GM23248 (cell line): ENCODE measurements around the gene TM4SF20. TPM values are rescaled to one million over a fixed set of nuclear protein-coding genes. Genes with fewer than 3 reads are reported as not detected.

Experiments
- DNase-seq: peaks from one replicate; pipeline ENCODE4 v3.0.0-alpha.2; 2015
- H2AFZ ChIP-seq: fragments of 200-600 bp; sonication (generic); 2 replicates; pipeline ENCODE4 v1.6.1; 2016; ENCODE audit warnings: antibody characterized with exemption
- H3F3A ChIP-seq: fragments of 200-600 bp; sonication (generic); 2 replicates; pipeline ENCODE4 v1.6.1; 2016; ENCODE audit warnings: mild to moderate bottlenecking, antibody characterized with exemption, mixed run types; ENCODE audit not compliant: insufficient read depth
- H3K27ac ChIP-seq: fragments of 200-600 bp; sonication (generic); 2 replicates; pipeline ENCODE4 v1.5.1; 2016; ENCODE audit warnings: mild to moderate bottlenecking
- H3K27me3 ChIP-seq: fragments of 200-600 bp; sonication (generic); replicated peaks from 2 replicates; pipeline ENCODE4 v1.6.1; 2016; ENCODE audit warnings: mild to moderate bottlenecking; ENCODE audit not compliant: insufficient read depth
- H3K36me3 ChIP-seq: fragments of 200-600 bp; sonication (generic); 2 replicates; pipeline ENCODE4 v1.6.1; 2016; ENCODE audit warnings: low read depth, mild to moderate bottlenecking
- H3K4me1 ChIP-seq: fragments of 200-600 bp; sonication (generic); 2 replicates; pipeline ENCODE4 v1.6.1; 2016; ENCODE audit warnings: mild to moderate bottlenecking; ENCODE audit not compliant: insufficient read depth
- H3K4me2 ChIP-seq: fragments of 200-600 bp; sonication (generic); one replicate; pipeline ENCODE4 v1.6.1; 2016; ENCODE audit warnings: mild to moderate bottlenecking; ENCODE audit not compliant: unreplicated experiment
- H3K4me3 ChIP-seq: fragments of 200-600 bp; sonication (generic); 2 replicates; pipeline ENCODE4 v1.5.1; 2016; ENCODE audit warnings: mild to moderate bottlenecking
- H3K79me2 ChIP-seq: fragments of 200-600 bp; sonication (generic); 2 replicates; pipeline ENCODE4 v1.6.1; 2016; ENCODE audit warnings: mild to moderate bottlenecking; ENCODE audit not compliant: insufficient read depth
- H3K9ac ChIP-seq: fragments of 200-600 bp; sonication (generic); 2 replicates; pipeline ENCODE4 v1.6.1; 2016; ENCODE audit warnings: mild to moderate bottlenecking
- H3K9me2 ChIP-seq: fragments of 200-600 bp; sonication (generic); 2 replicates; pipeline ENCODE4 v1.6.1; 2016; ENCODE audit warnings: mixed run types, mild to moderate bottlenecking, moderate library complexity; ENCODE audit not compliant: insufficient read depth
- H3K9me3 ChIP-seq: fragments of 200-600 bp; sonication (generic); one replicate; pipeline ENCODE4 v1.6.1; 2017; ENCODE audit warnings: low read depth
- H4K20me1 ChIP-seq: fragments of 200-600 bp; sonication (generic); 2 replicates; pipeline ENCODE4 v1.6.0; 2016; ENCODE audit not compliant: insufficient read depth
- EZH2 ChIP-seq: fragments of 200-600 bp; sonication (generic); IDR thresholded peaks from 2 replicates; pipeline ENCODE4 v1.6.1; 2018; ENCODE audit warnings: antibody characterized with exemption, mild to moderate bottlenecking; ENCODE audit not compliant: insufficient read depth, poor library complexity, severe bottlenecking
- EZH2phosphoT487 ChIP-seq: fragments of 200-600 bp; sonication (generic); IDR thresholded peaks from 2 replicates; pipeline ENCODE4 v1.6.1; 2018; ENCODE audit warnings: antibody characterized with exemption, moderate library complexity, mild to moderate bottlenecking, low read depth; ENCODE audit not compliant: insufficient read depth
- WGBS, 2 experiments: methylation state at CpG; one replicate each; pipeline ENCODE4 v1.1.6; 2015 to 2017; ENCODE audit warnings: low lambda C conversion rate in 2 of 2, low coverage in 1 of 2; ENCODE audit errors: missing lambda C conversion rate in 2 of 2; 5-methylcytosine and 5-hydroxymethylcytosine counted together
- in situ Hi-C: fragments of 300-500 bp; cut with MboI; formaldehyde crosslinking; loops from 2 replicates; pipeline ENCODE4 v1.15.0; 2020
- polyA plus RNA-seq: library from polyadenylated mRNA; unstranded; fragments of >200 nt; fragmentation: Nextera tagmentation; extraction: Ambion mirVana; gene quantifications from 2 replicates; pipeline ENCODE4 v1.2.1, GENCODE V29; 2016
- total RNA-seq: library from RNA; depleted of rRNA; stranded (reverse); fragments of >200 nt; shearing (Covaris generic); gene quantifications from 2 replicates; pipeline ENCODE4 v1.2.3, GENCODE V29; 2014

The TM4SF20 gene
- total and polyA plus RNA-seq, 2 experiments from 2014 or later: 16.8 to 18.7 TPM

GRCh38 chr2:227347117-227347516 is 32.0 kb downstream of the TM4SF20 start:
- no peak overlapping the region for H3K27ac ChIP-seq
- H3K9me2 ChIP-seq: no peaks in the 10 kb centered on the region
- peaks cover 22% of the 10 kb centered on the region; the same call in 1 of the 2 replicates for H3F3A ChIP-seq
- TF ChIP-seq EZH2 (no peak), EZH2phosphoT487 (no peak)
- no peak overlapping the region for H2AFZ ChIP-seq
- peaks cover 93% of the 10 kb centered on the region for H3K36me3 ChIP-seq
- no peak overlapping the region for H3K4me3 ChIP-seq
- no peaks in the 10 kb centered on the region for H3K4me1 ChIP-seq
- DNase-seq: no peak
- H3K27me3 ChIP-seq: no peaks in the 10 kb centered on the region
- in situ Hi-C loops: no loop called here
- H3K9ac ChIP-seq: no peak overlapping the region
- H4K20me1 ChIP-seq: no peaks in the 10 kb centered on the region
- H3K9me3 ChIP-seq: no peaks in the 10 kb centered on the region
- peaks cover 22% of the 10 kb centered on the region; the same call in 1 of the 2 replicates for H3K79me2 ChIP-seq
- 80 to 85% methylated on average over 7 of the region's 7 CpGs for WGBS, 2 experiments
- no peak overlapping the region for H3K4me2 ChIP-seq

GRCh38 chr2:227344231-227344630 is 34.9 kb downstream of the TM4SF20 start:
- H3K4me2 ChIP-seq: no peak overlapping the region
- no peaks in the 10 kb centered on the region for H3K9me2 ChIP-seq
- H3K36me3 ChIP-seq: peaks cover 92% of the 10 kb centered on the region
- H3F3A ChIP-seq: peaks cover 29% of the 10 kb centered on the region; the same call in 1 of the 2 replicates
- DNase-seq: no peak
- WGBS, 2 experiments: 99 to 100% methylated on average over 2 of the region's 2 CpGs
- TF ChIP-seq EZH2 (no peak), EZH2phosphoT487 (no peak)
- no peak overlapping the region for H2AFZ ChIP-seq
- no peaks in the 10 kb centered on the region for H4K20me1 ChIP-seq
- peaks cover 30% of the 10 kb centered on the region for H3K79me2 ChIP-seq
- H3K27me3 ChIP-seq: no peaks in the 10 kb centered on the region
- in situ Hi-C loops: no loop called here
- H3K27ac ChIP-seq: no peak overlapping the region
- H3K9ac ChIP-seq: no peak overlapping the region
- no peak overlapping the region for H3K4me3 ChIP-seq
- no peaks in the 10 kb centered on the region for H3K4me1 ChIP-seq
- no peaks in the 10 kb centered on the region for H3K9me3 ChIP-seq

- Histone ChIP-seq H3K27me3 (no peaks in the 10 kb centered on the region), H2AFZ (no peak overlapping the region), H4K20me1 (no peaks in the 10 kb centered on the region), H3K4me3 (no peak overlapping the region), H3K27ac (no peak overlapping the region), H3K9me2 (no peaks in the 10 kb centered on the region), H3K4me1 (no peaks in the 10 kb centered on the region), H3F3A (peaks cover 29% of the 10 kb centered on the region; the same call in 1 of the 2 replicates), H3K79me2 (peaks cover 54% of the 10 kb centered on the region), H3K9me3 (no peaks in the 10 kb centered on the region), H3K4me2 (no peak overlapping the region), H3K9ac (no peak overlapping the region), H3K36me3 (peaks cover 82% of the 10 kb centered on the region)
- TF ChIP-seq EZH2phosphoT487: no peak
- no peak for TF ChIP-seq EZH2
- in situ Hi-C loops: no loop called here
- DNase-seq: no peak
- WGBS, 2 experiments: 78% methylated on average over 2 of the region's 2 CpGs
Measured at GRCh38 chr2:227341553-227341952, 37.6 kb downstream of the TM4SF20 start.

GRCh38 chr2:227340106-227340505 is 39.0 kb downstream of the TM4SF20 start:
- Histone ChIP-seq H3K4me2 (no peak overlapping the region), H3K79me2 (peaks cover 57% of the 10 kb centered on the region), H3K27ac (no peak overlapping the region), H3K9me2 (no peaks in the 10 kb centered on the region), H2AFZ (no peak overlapping the region), H3F3A (peaks cover 22% of the 10 kb centered on the region; the same call in 1 of the 2 replicates), H3K27me3 (no peaks in the 10 kb centered on the region), H4K20me1 (no peaks in the 10 kb centered on the region), H3K36me3 (peaks cover 84% of the 10 kb centered on the region), H3K4me3 (no peak overlapping the region), H3K9ac (no peak overlapping the region), H3K9me3 (no peaks in the 10 kb centered on the region), H3K4me1 (no peaks in the 10 kb centered on the region)
- TF ChIP-seq EZH2phosphoT487: no peak
- no peak for DNase-seq
- in situ Hi-C loops: no loop called here
- 80 to 81% methylated on average over 6 of the region's 6 CpGs for WGBS, 2 experiments

- no peak for DNase-seq
- TF ChIP-seq EZH2phosphoT487: no peak
- no peak for TF ChIP-seq EZH2
- peaks cover 83% of the 10 kb centered on the region for H3K36me3 ChIP-seq
Measured at GRCh38 chr2:227339098-227339599, 40.0 kb downstream of the TM4SF20 start.

More at GRCh38 chr2:227339098-227339599, 40.0 kb downstream of the TM4SF20 start:
- in situ Hi-C loops: no loop called here
- Histone ChIP-seq H3F3A (peaks cover 22% of the 10 kb centered on the region; the same call in 1 of the 2 replicates), H3K4me1 (no peaks in the 10 kb centered on the region), H3K9me3 (no peaks in the 10 kb centered on the region), H3K9me2 (no peaks in the 10 kb centered on the region), H3K27ac (no peak overlapping the region), H2AFZ (no peak overlapping the region), H3K79me2 (peaks cover 66% of the 10 kb centered on the region), H3K9ac (no peak overlapping the region), H3K4me2 (no peak overlapping the region), H3K4me3 (no peak overlapping the region), H4K20me1 (no peaks in the 10 kb centered on the region), H3K27me3 (no peaks in the 10 kb centered on the region)
- WGBS, 2 experiments: 98 to 100% methylated on average over 2 of the region's 2 CpGs
